IMR-90 (cell line): ENCODE data around the gene NEURL4. TPM values are rescaled to one million over a fixed set of nuclear protein-coding genes. Genes with fewer than 3 reads are reported as not detected.

Experiments used
- ATAC-seq: fragments of 200-7000 bp; cut with Tn5 transposase; 2 replicates; pipeline ENCODE4 v1.9.1; 2020; ENCODE audit warnings: low read depth, mild to moderate bottlenecking, moderate library complexity
- BruUV-seq: library from RNA; stranded (reverse); fragments of 400-500 nt; replicated peaks from 2 replicates; lab custom pipeline; 2021; lab: Mats Ljungman, UMichigan
- CTCF ChIA-PET: fragments of 300-600 bp; formaldehyde crosslinking; extraction: SDS; loops from one replicate; lab custom pipeline; 2021; ENCODE audit warnings: antibody characterized with exemption; lab: Yijun Ruan, JAX
- POLR2A ChIA-PET: fragments of 300-600 bp; sonication (Branson Sonifier 250); formaldehyde crosslinking; loops from one replicate; lab custom pipeline; 2022; ENCODE audit warnings: antibody characterized with exemption; ENCODE audit not compliant: unreplicated experiment; lab: Charles Lee
- DNase-seq: peaks from one replicate; pipeline ENCODE4 v3.0.0; 2013
- H2AFZ ChIP-seq: replicated peaks from 2 replicates; pipeline ENCODE3; 2013; ENCODE audit warnings: low read length, mild to moderate bottlenecking; ENCODE audit not compliant: poor library complexity
- H2AK5ac ChIP-seq: 2 replicates; pipeline ENCODE4 v1.6.1; 2013; ENCODE audit warnings: low read depth, low read length, inconsistent platforms
- H2AK9ac ChIP-seq: replicated peaks from 2 replicates; pipeline ENCODE3; 2013; ENCODE audit warnings: mild to moderate bottlenecking, low read depth, low read length, moderate library complexity; ENCODE audit not compliant: poor library complexity
- H2BK120ac ChIP-seq: 2 replicates; pipeline ENCODE4 v1.6.1; 2013; ENCODE audit warnings: low read depth, low read length, inconsistent platforms
- H2BK15ac ChIP-seq: 3 replicates; pipeline ENCODE4 v1.6.1; 2013; ENCODE audit warnings: low read depth, low read length, inconsistent platforms
- H2BK20ac ChIP-seq: 2 replicates; pipeline ENCODE4 v1.6.1; 2013; ENCODE audit warnings: low read depth, mild to moderate bottlenecking, inconsistent platforms, low read length, moderate library complexity
- H2BK5ac ChIP-seq: 2 replicates; pipeline ENCODE4 v1.6.1; 2013; ENCODE audit warnings: mild to moderate bottlenecking, low read depth, low read length, inconsistent platforms; ENCODE audit not compliant: poor library complexity, severe bottlenecking
- H3K14ac ChIP-seq: replicated peaks from 2 replicates; pipeline ENCODE4 v1.6.1; 2013; ENCODE audit warnings: low read depth, low read length, inconsistent platforms
- H3K18ac ChIP-seq: 2 replicates; pipeline ENCODE4 v1.6.1; 2013; ENCODE audit warnings: low read depth, low read length, control low read depth
- H3K23ac ChIP-seq: 2 replicates; pipeline ENCODE4 v1.6.1; 2013; ENCODE audit warnings: low read depth, low read length, inconsistent platforms
- H3K27ac ChIP-seq: 2 replicates; pipeline ENCODE4 v1.5.1; 2013; ENCODE audit warnings: mild to moderate bottlenecking, control low read depth, low read length; ENCODE audit not compliant: insufficient read depth
- H3K27me3 ChIP-seq: 2 replicates; pipeline ENCODE4 v1.6.1; 2013; ENCODE audit warnings: low read length; ENCODE audit not compliant: control insufficient read depth, insufficient read depth
- H3K36me3 ChIP-seq: 2 replicates; pipeline ENCODE4 v1.6.1; 2013; ENCODE audit warnings: low read length, mixed read lengths; ENCODE audit not compliant: control insufficient read depth, insufficient read depth
- H3K4ac ChIP-seq: 2 replicates; pipeline ENCODE4 v1.6.1; 2013; ENCODE audit warnings: low read depth, low read length, inconsistent platforms
- H3K4me1 ChIP-seq: 2 replicates; pipeline ENCODE4 v1.6.1; 2013; ENCODE audit warnings: low read length, mixed read lengths; ENCODE audit not compliant: control insufficient read depth, insufficient read depth
- H3K4me2 ChIP-seq: 2 replicates; pipeline ENCODE4 v1.6.1; 2013; ENCODE audit warnings: low read depth, mild to moderate bottlenecking, control low read depth, low read length, moderate library complexity
- H3K4me3 ChIP-seq: 2 replicates; pipeline ENCODE4 v1.5.1; 2013; ENCODE audit warnings: low read depth, mild to moderate bottlenecking, control low read depth, low read length, moderate library complexity; ENCODE audit not compliant: insufficient read depth
- H3K56ac ChIP-seq: 2 replicates; pipeline ENCODE4 v1.6.1; 2013; ENCODE audit warnings: low read length, inconsistent platforms; ENCODE audit not compliant: insufficient read depth; ENCODE audit errors: extremely low read depth
- H3K79me1 ChIP-seq, 2 experiments: 2 replicates each; pipeline ENCODE4 v1.6.1; 2013; ENCODE audit warnings: low read length in 2 of 2, inconsistent platforms in 1 of 2, low read depth in 1 of 2
- H3K9ac ChIP-seq: 2 replicates; pipeline ENCODE4 v1.6.1; 2013; ENCODE audit warnings: low read depth, low read length, control low read depth
- H3K9me1 ChIP-seq: 2 replicates; pipeline ENCODE4 v1.6.1; 2013; ENCODE audit warnings: low read length, inconsistent platforms; ENCODE audit not compliant: insufficient read depth
- H3K9me3 ChIP-seq: 2 replicates; pipeline ENCODE4 v1.6.1; 2013; ENCODE audit warnings: low read length; ENCODE audit not compliant: control insufficient read depth, insufficient read depth
- H4K20me1 ChIP-seq: 2 replicates; pipeline ENCODE4 v1.6.1; 2013; ENCODE audit warnings: low read length, inconsistent platforms; ENCODE audit not compliant: insufficient read depth
- H4K5ac ChIP-seq: 2 replicates; pipeline ENCODE4 v1.6.1; 2013; ENCODE audit warnings: mild to moderate bottlenecking, low read depth, low read length, control low read depth
- H4K8ac ChIP-seq, 2 experiments: 2 replicates each; pipeline ENCODE4 v1.6.1; 2013; ENCODE audit warnings: low read depth in 2 of 2, low read length in 2 of 2, control low read depth in 1 of 2, inconsistent platforms in 1 of 2
- H4K91ac ChIP-seq: 2 replicates; pipeline ENCODE4 v1.6.1; 2013; ENCODE audit warnings: low read depth, low read length, inconsistent platforms; ENCODE audit not compliant: insufficient read depth
- BHLHE40 ChIP-seq: fragments of 150-350 bp; IDR thresholded peaks from 2 replicates; pipeline ENCODE4 v1.6.1; 2016; ENCODE audit warnings: mild to moderate bottlenecking, low read depth, low read length
- CEBPB ChIP-seq: IDR thresholded peaks from 2 replicates; pipeline ENCODE4 v1.6.1; 2012; ENCODE audit warnings: low read depth, low read length, improper control_type of control experiment
- CTCF ChIP-seq: conservative IDR thresholded peaks from 2 replicates; pipeline ENCODE4 v1.5.1; 2012; ENCODE audit warnings: mild to moderate bottlenecking, low read depth, low read length, improper control_type of control experiment
- ELK1 ChIP-seq: fragments of 150-350 bp; IDR thresholded peaks from 2 replicates; pipeline ENCODE4 v1.6.1; 2016; ENCODE audit warnings: low read depth, mild to moderate bottlenecking, low read length, moderate library complexity, borderline replicate concordance
- FOS ChIP-seq: fragments of 150-350 bp; IDR thresholded peaks from 2 replicates; pipeline ENCODE4 v1.6.1; 2016; ENCODE audit warnings: low read depth, low read length
- MAFK ChIP-seq: IDR thresholded peaks from 2 replicates; pipeline ENCODE4 v1.6.1; 2012; ENCODE audit warnings: low read depth, low read length, improper control_type of control experiment
- MAZ ChIP-seq: IDR thresholded peaks from 2 replicates; pipeline ENCODE4 v1.6.1; 2012; ENCODE audit warnings: low read depth, mild to moderate bottlenecking, low read length, improper control_type of control experiment, moderate library complexity, borderline replicate concordance
- MXI1 ChIP-seq: IDR thresholded peaks from 2 replicates; pipeline ENCODE4 v1.6.1; 2012; ENCODE audit warnings: low read depth, mild to moderate bottlenecking, low read length, moderate library complexity, borderline replicate concordance
- NFE2L2 ChIP-seq: fragments of 150-350 bp; IDR thresholded peaks from 2 replicates; pipeline ENCODE4 v1.6.1; 2016; ENCODE audit warnings: low read depth, mild to moderate bottlenecking, low read length
- POLR2A ChIP-seq: IDR thresholded peaks from 2 replicates; pipeline ENCODE4 v1.6.1; 2012; ENCODE audit warnings: mild to moderate bottlenecking, low read depth, low read length
- RAD21 ChIP-seq: IDR thresholded peaks from 2 replicates; pipeline ENCODE4 v1.6.1; 2012; ENCODE audit warnings: low read length, improper control_type of control experiment
- RCOR1 ChIP-seq: IDR thresholded peaks from 2 replicates; pipeline ENCODE4 v1.6.1; 2012; ENCODE audit warnings: mild to moderate bottlenecking, low read length, improper control_type of control experiment; ENCODE audit not compliant: insufficient replicate concordance
- RFX5 ChIP-seq: IDR thresholded peaks from 2 replicates; pipeline ENCODE4 v1.8.0; 2012; ENCODE audit warnings: low read depth, mild to moderate bottlenecking, low read length, moderate library complexity
- SMC3 ChIP-seq: fragments of 150-350 bp; IDR thresholded peaks from 2 replicates; pipeline ENCODE4 v1.6.1; 2016; ENCODE audit warnings: low read depth, mild to moderate bottlenecking, antibody characterized with exemption, low read length, moderate library complexity
- USF2 ChIP-seq: fragments of 150-350 bp; IDR thresholded peaks from 2 replicates; pipeline ENCODE4 v1.6.1; 2017; ENCODE audit warnings: mild to moderate bottlenecking, antibody characterized with exemption, low read length, low read depth
- WGBS, 2 experiments: methylation state at CpG; one replicate each; pipeline versions ENCODE4 v1.1.5 to v1.1.7; 2013; ENCODE audit warnings: missing lambda C conversion rate in 2 of 2; ENCODE audit not compliant: insufficient read length in 1 of 2; ENCODE audit errors: extremely low coverage in 2 of 2; 5-methylcytosine and 5-hydroxymethylcytosine counted together
- dilution Hi-C: fragments of 300-500 bp; cut with HindIII; formaldehyde crosslinking; loops from one replicate; pipeline ENCODE4 v1.14.3; 2018; ENCODE audit warnings: low sequenced_read_pairs; ENCODE audit not compliant: unreplicated experiment
- in situ Hi-C: fragments of 300-500 bp; cut with MboI; formaldehyde crosslinking; loops from 3 replicates; pipeline ENCODE4 v1.14.3; 2019; ENCODE audit warnings: low sequenced_read_pairs, inconsistent platforms, mixed read lengths
- intact Hi-C: fragments of 100-400 bp; cut with micrococcal nuclease; formaldehyde crosslinking; loops from 2 replicates; pipeline ENCODE4 v1.10.0; 2022
- polyA plus RNA-seq, 3 experiments: library from polyadenylated mRNA; depleted of rRNA; stranded (reverse); fragments of >200 nt; gene quantifications; 2 replicates each; pipeline ENCODE4 v1.2.3, GENCODE V29; 2012; ENCODE audit warnings: low replicate concordance in 1 of 3
- total RNA-seq: library from RNA; depleted of rRNA; stranded (reverse); fragments of >200 nt; gene quantifications from 2 replicates; pipeline ENCODE4 v1.2.3, GENCODE V29; 2012

The NEURL4 gene
- total and polyA plus RNA-seq, 2 of the 4 experiments (the other 2 are of a cell fraction), result 8.4 to 23.3 TPM

GRCh38 chr17:7323731-7324437 lies 5.3 kb downstream of the NEURL4 start:
- no peaks in the 10 kb centered on the region for H3K27me3 ChIP-seq
- BruUV-seq, result no TSS peak
- intact Hi-C loops (loop anchor here (10.0 kb wide), 1 partner anchor 241 kb away; the partner anchor contains the start of gene SENP3), in situ Hi-C loops (no loop called here), dilution Hi-C loops (no loop called here)
- no peak overlapping the region for H2BK120ac ChIP-seq
- no peak overlapping the region for H3K9ac ChIP-seq
- ChIA-PET POLR2A (no interaction called here), CTCF (no interaction called here)
- DNase-seq (peak; percentile 17), ATAC-seq (peak; percentile 62; the same call in 1 of the 2 replicates)
- no peak overlapping the region for H3K4ac ChIP-seq
- H3K9me3 ChIP-seq, result no peaks in the 10 kb centered on the region
- no peak overlapping the region for H3K18ac ChIP-seq
- H3K14ac ChIP-seq, result no peak overlapping the region
- no peak overlapping the region for H2BK5ac ChIP-seq
- WGBS, 2 experiments, result 95% methylated on average over 8 of the region's 39 CpGs; no CpG with 5 or more reads in 1 of the 2 experiments
- peaks cover 6% of the 10 kb centered on the region; the same call in 1 of the 2 replicates for H3K9me1 ChIP-seq
- H3K27ac ChIP-seq, result no peak overlapping the region
- peak overlapping the region; percentile 49 for H2AK5ac ChIP-seq
- 0 out of 2 replicates have a peak, but pooled peaks cover 2% of the 10 kb centered on the region for H3K4me1 ChIP-seq
- H3K56ac ChIP-seq, result no peak overlapping the region
- peak overlapping the region; percentile 70 for H2AFZ ChIP-seq
- H3K23ac ChIP-seq, result no peak overlapping the region
- H4K8ac ChIP-seq, result no peak overlapping the region
- peaks cover 10 to 28% of the 10 kb centered on the region in 2 experiments; a peak in 3 of 4 replicates for H3K79me1 ChIP-seq
- peaks cover 7% of the 10 kb centered on the region for H4K20me1 ChIP-seq
- no peak overlapping the region for H4K91ac ChIP-seq
- H3K36me3 ChIP-seq, result peaks cover 59% of the 10 kb centered on the region
- H3K4me2 ChIP-seq, result no peak overlapping the region
- H2BK15ac ChIP-seq, result no peak overlapping the region
- no peak overlapping the region for H2BK20ac ChIP-seq
- no peak overlapping the region for H3K4me3 ChIP-seq
- peak overlapping the region; percentile 50 for H2AK9ac ChIP-seq
- H4K5ac ChIP-seq, result no peak overlapping the region
- TF ChIP-seq FOS (no peak), CTCF (peak; percentile 72), RFX5 (no peak), SMC3 (peak; percentile 81), RAD21 (peak; percentile 67), MAFK (no peak), POLR2A (no peak), CEBPB (no peak), USF2 (no peak), MAZ (no peak), NFE2L2 (no peak), BHLHE40 (no peak), ELK1 (no peak), RCOR1 (no peak), MXI1 (no peak)
